Neural cell (in vitro differentiated cells): ENCODE results near the gene NKD2.

ENCODE experiments used
- POLR2AphosphoS5 ChIP-seq: IDR thresholded peaks from 2 replicates; pipeline ENCODE4 v1.6.1; 2012
- RAD21 ChIP-seq: fragments of 450-650 bp; conservative IDR thresholded peaks from 2 replicates; pipeline ENCODE4 v1.6.1; 2014; ENCODE audit warnings: antibody characterized with exemption, mild to moderate bottlenecking, moderate library complexity
- REST ChIP-seq: IDR thresholded peaks from 2 replicates; pipeline ENCODE4 v1.6.1; 2012; ENCODE audit warnings: borderline replicate concordance
- SMC3 ChIP-seq: fragments of 450-650 bp; conservative IDR thresholded peaks from 2 replicates; pipeline ENCODE4 v1.6.1; 2014; ENCODE audit warnings: antibody characterized with exemption, mild to moderate bottlenecking, moderate library complexity; ENCODE audit not compliant: poor library complexity
- TAF1 ChIP-seq: IDR thresholded peaks from 2 replicates; pipeline ENCODE4 v1.6.1; 2012; ENCODE audit warnings: low read depth
- TF ChIP-seq, protein P1 (sequence below): fragments of 450-650 bp; IDR thresholded peaks from 2 replicates; pipeline ENCODE4 v1.5.1; 2014; ENCODE audit warnings: antibody characterized with exemption, mild to moderate bottlenecking, moderate library complexity; ENCODE audit not compliant: poor library complexity, severe bottlenecking

DNA sequence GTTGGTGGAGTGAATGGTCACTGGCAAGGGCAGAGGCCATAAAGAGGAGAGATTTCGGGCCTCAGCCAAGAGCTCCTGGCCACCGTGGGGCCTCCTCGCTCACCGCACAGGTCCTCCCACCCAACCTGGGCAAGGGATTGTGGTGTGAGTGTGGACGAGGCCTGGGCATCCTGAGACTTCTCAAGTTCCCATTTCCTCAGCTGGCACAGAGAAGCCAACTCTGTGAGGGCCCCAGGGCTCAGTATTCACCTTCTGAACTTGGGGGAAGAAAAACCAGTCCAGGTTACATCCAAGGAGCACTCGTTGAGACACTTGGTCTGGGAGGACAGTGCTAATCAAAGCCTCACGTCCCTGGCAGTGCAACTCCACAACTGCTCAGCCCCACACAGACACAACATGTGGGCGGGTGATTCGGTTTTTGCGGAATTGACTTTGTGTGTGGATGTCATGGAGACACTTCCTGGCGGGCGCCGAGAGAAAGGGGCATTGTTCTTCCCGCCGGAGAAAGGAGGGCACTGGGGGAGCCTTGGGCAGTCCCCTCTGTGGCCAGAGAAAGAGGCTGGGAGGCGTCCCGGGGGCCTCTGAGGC is 28.5 kb upstream of the NKD2 start:
- TF ChIP-seq, protein P1, sequence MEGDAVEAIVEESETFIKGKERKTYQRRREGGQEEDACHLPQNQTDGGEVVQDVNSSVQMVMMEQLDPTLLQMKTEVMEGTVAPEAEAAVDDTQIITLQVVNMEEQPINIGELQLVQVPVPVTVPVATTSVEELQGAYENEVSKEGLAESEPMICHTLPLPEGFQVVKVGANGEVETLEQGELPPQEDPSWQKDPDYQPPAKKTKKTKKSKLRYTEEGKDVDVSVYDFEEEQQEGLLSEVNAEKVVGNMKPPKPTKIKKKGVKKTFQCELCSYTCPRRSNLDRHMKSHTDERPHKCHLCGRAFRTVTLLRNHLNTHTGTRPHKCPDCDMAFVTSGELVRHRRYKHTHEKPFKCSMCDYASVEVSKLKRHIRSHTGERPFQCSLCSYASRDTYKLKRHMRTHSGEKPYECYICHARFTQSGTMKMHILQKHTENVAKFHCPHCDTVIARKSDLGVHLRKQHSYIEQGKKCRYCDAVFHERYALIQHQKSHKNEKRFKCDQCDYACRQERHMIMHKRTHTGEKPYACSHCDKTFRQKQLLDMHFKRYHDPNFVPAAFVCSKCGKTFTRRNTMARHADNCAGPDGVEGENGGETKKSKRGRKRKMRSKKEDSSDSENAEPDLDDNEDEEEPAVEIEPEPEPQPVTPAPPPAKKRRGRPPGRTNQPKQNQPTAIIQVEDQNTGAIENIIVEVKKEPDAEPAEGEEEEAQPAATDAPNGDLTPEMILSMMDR = no peak
- TF ChIP-seq REST = no peak
- TF ChIP-seq SMC3 = no peak
- TF ChIP-seq TAF1 = no peak
- no peak for TF ChIP-seq POLR2AphosphoS5
- no peak for TF ChIP-seq RAD21
